Right atrium auricular region (tissue), 2 donors: ENCODE measurements around the gene PPM1K. TPM values are rescaled to one million over a fixed set of nuclear protein-coding genes. Genes with fewer than 3 reads are reported as not detected.

ENCODE experiments used
- DNase-seq: peaks from one replicate; pipeline ENCODE4 v3.0.0-alpha.2; 2019; ENCODE audit warnings: low spot score
- H3K27ac ChIP-seq, 2 donors: fragments of 200-600 bp; sonication (generic); 1 replicate in 1 of 2; 2 replicates in 1 of 2; pipeline ENCODE4 v1.5.1; 2016 to 2019
- H3K27me3 ChIP-seq, 2 donors: fragments of 200-600 bp; sonication (generic); one replicate each; pipeline versions ENCODE4 v1.5.1 to v1.6.0; 2017 to 2019
- H3K36me3 ChIP-seq: fragments of 200-600 bp; sonication (generic); one replicate; pipeline ENCODE4 v1.5.1; 2016
- H3K4me1 ChIP-seq, 2 donors: fragments of 200-600 bp; sonication (generic); one replicate each; pipeline versions ENCODE4 v1.5.1 to v1.6.0; 2017 to 2019
- H3K4me3 ChIP-seq, 2 donors: fragments of 200-600 bp; sonication (generic); 1 replicate in 1 of 2; 2 replicates in 1 of 2; pipeline ENCODE4 v1.5.1; 2017 to 2019; ENCODE audit warnings: mild to moderate bottlenecking in 1 of 2, moderate library complexity in 1 of 2
- H3K9me3 ChIP-seq, 2 donors: fragments of 200-600 bp; sonication (generic); one replicate each; pipeline ENCODE4 v1.5.1; 2019
- CTCF ChIP-seq, 2 donors: fragments of 200-600 bp; sonication (generic); IDR thresholded peaks; one replicate each; pipeline ENCODE4 v1.5.1; 2019; ENCODE audit warnings: antibody characterized with exemption in 2 of 2
- total RNA-seq, 2 donors: library from RNA; depleted of rRNA; stranded (reverse); fragments of >200 nt; gene quantifications; one replicate each; pipeline ENCODE4 v1.1.0, GENCODE V29; 2016

The PPM1K gene
- total RNA-seq, 2 donors from 2014 or later: 45.2 to 168 TPM

DNA sequence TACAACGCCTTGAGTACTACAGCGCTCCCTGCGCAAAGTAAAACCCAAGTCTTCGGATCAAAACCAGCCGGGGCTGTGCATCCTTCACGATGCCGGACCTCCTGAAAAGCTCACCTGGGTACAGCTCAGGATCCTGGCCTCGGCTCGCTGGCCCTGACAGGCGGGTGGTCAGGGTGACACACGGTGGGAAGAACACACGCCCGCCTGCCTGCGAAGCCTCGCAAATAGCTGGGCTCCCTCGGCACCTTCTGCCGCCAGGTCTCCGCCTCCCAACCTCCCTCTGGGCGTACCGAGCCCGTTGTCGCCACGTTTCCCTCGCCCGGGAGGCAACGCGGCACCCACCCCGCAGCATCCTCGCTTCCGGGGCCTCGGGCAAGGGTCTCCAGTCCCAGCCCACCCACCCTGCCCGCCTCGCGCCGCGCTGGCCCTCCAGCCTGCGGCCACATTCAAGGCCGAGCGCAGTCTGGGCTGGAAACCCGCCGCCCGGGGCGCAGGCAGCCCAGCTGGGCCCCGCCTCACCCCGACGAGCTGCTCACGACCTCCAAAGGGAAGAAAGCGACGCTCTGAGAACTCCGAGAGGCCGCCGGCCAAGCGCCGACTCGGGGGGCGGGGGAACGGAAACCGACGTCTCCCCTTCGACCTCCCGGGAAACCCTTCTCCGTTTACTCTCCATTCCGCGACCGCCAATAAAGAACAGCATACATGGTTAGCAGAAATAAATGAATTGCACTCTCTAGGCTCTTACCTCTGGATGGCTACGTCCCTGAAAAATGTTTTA lies 511 bp downstream of the PPM1K start:
- Histone ChIP-seq H3K4me3 (peak overlapping the region; percentile 71 to 74), H3K27me3 (no peaks in the 10 kb centered on the region), H3K36me3 (no peaks in the 10 kb centered on the region), H3K9me3 (no peaks in the 10 kb centered on the region), H3K4me1 (peaks cover 0 to 39% of the 10 kb centered on the region in 2 donors), H3K27ac (peak overlapping the region; percentile 98 to 99)
- no peak for TF ChIP-seq CTCF (IDR thresholded peaks at IDR 0.05)
- DNase-seq: peak; percentile 66

DNA sequence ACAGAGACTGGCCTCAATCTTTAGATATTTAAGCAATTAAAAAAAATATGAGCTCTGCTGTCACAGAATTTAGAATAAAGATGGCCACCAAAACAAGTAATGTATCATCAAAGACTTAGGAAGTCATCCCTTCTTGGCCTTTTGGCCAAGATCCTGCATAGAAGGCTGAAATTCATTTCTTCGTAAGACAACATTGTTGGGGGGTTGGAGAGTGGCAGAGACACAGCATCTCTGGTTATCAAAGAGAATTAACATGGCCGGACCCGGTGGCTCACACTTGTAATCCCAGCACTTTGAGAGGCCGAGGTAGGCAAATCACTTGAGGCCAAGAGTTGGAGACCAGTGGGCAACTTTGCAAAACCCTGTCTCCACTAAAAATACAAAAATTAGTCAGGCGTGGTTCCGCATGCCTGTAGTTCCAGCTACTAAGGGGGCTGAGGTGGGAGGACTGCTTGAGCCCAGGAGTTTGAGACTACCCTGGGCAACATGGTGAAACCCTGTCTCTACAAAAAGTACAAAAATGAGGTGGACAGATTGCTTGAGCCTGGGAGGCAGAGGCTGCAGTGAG lies 4.0 kb downstream of the PPM1K start:
- peak overlapping the region in 1 of 2 donors; percentile 74 for H3K4me3 ChIP-seq

GRCh38 chr4:88277711-88278225 lies 6.6 kb downstream of the PPM1K start:
- no peak for DNase-seq
- no peak overlapping the region for H3K4me3 ChIP-seq
- H3K9me3 ChIP-seq: peaks cover 0 to 9% of the 10 kb centered on the region in 2 donors
- H3K27me3 ChIP-seq: no peaks in the 10 kb centered on the region
- no peak for TF ChIP-seq CTCF (IDR thresholded peaks at IDR 0.05)
- H3K36me3 ChIP-seq: peaks cover 22% of the 10 kb centered on the region
- H3K4me1 ChIP-seq: peaks cover 0 to 41% of the 10 kb centered on the region in 2 donors
- H3K27ac ChIP-seq: no peak overlapping the region

More for the DNA sequence above, 4.0 kb downstream of the PPM1K start:
- no peak for TF ChIP-seq CTCF (IDR thresholded peaks at IDR 0.05)
- no peaks in the 10 kb centered on the region for H3K27me3 ChIP-seq
- H3K4me1 ChIP-seq: peaks cover 0 to 43% of the 10 kb centered on the region in 2 donors
- DNase-seq: no peak
- H3K9me3 ChIP-seq: peaks cover 0 to 9% of the 10 kb centered on the region in 2 donors
- peaks cover 21% of the 10 kb centered on the region for H3K36me3 ChIP-seq
- H3K27ac ChIP-seq: peak overlapping the region in 1 of 2 donors; percentile 99

- Histone ChIP-seq H3K36me3 (peaks cover 22% of the 10 kb centered on the region), H3K27me3 (no peaks in the 10 kb centered on the region), H3K4me1 (peaks cover 0 to 35% of the 10 kb centered on the region in 2 donors), H3K27ac (no peak overlapping the region), H3K9me3 (peaks cover 0 to 9% of the 10 kb centered on the region in 2 donors), H3K4me3 (no peak overlapping the region)
- DNase-seq: no peak
- no peak for TF ChIP-seq CTCF (IDR thresholded peaks at IDR 0.05)
These were observed 7.2 kb downstream of the PPM1K start for GRCh38 chr4:88276952-88277710.

- peaks cover 0 to 9% of the 10 kb centered on the region in 2 donors for H3K9me3 ChIP-seq
- H3K36me3 ChIP-seq: peaks cover 22% of the 10 kb centered on the region
- H3K27me3 ChIP-seq: no peaks in the 10 kb centered on the region
- H3K27ac ChIP-seq: no peak overlapping the region
- DNase-seq: no peak
- H3K4me1 ChIP-seq: peaks cover 0 to 30% of the 10 kb centered on the region in 2 donors
- H3K4me3 ChIP-seq: no peak overlapping the region
- no peak for TF ChIP-seq CTCF (IDR thresholded peaks at IDR 0.05)
These were observed 8.3 kb downstream of the PPM1K start for GRCh38 chr4:88275949-88276515.
